ENCODE measurements around the gene MAML3.
A peak's percentile ranks its signal among the peaks of the same experiment; 100 is the strongest.

Gene MAML3

DNA sequence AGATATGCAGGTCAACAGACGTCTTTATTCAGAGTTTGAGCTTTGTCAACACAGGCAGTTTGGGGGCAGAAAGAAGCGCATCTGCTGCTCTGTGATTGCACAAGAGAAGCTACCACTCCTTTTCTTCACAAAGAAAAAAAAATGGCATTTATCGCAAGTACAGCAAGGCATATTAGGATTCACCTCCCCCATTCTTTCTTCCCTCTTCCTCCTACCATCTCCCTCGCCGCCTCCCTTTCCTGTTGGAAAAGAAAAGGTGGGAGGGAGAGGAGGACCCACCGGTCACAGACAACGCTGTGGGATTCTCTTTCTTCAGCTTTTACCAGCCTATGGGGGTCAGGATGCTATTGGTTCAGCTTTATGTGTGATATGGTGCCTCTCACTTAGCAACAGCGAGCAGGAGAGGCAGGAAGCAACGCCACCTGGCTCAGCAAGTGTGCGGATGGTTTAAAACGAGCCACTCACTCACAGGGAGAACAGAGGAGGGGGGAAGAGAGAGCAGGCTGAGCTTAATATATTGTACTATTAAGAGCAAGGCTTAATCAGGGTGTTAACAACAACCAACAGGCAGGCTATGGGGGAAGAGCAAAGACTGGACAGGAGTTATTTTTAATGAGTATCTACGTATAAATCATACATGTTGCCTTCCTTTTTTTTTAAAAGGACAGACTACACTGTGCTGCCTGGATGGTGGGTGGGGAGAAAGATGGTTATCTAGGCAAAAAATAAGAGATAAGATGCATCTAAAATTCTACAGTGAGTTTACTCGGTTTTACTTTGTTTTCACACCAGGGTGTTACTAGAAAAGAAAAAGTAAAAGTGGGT is 104.7 kb downstream of the MAML3 start:
- peak overlapping the region; percentile 57 for H2AFZ ChIP-seq
- TF ChIP-seq, protein P1, sequence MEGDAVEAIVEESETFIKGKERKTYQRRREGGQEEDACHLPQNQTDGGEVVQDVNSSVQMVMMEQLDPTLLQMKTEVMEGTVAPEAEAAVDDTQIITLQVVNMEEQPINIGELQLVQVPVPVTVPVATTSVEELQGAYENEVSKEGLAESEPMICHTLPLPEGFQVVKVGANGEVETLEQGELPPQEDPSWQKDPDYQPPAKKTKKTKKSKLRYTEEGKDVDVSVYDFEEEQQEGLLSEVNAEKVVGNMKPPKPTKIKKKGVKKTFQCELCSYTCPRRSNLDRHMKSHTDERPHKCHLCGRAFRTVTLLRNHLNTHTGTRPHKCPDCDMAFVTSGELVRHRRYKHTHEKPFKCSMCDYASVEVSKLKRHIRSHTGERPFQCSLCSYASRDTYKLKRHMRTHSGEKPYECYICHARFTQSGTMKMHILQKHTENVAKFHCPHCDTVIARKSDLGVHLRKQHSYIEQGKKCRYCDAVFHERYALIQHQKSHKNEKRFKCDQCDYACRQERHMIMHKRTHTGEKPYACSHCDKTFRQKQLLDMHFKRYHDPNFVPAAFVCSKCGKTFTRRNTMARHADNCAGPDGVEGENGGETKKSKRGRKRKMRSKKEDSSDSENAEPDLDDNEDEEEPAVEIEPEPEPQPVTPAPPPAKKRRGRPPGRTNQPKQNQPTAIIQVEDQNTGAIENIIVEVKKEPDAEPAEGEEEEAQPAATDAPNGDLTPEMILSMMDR (IDR thresholded peaks at IDR 0.05): no peak
- peaks cover 4% of the 10 kb centered on the region for H3K79me2 ChIP-seq
- no peaks in the 10 kb centered on the region for H3K9me3 ChIP-seq (ENCODE audit: control insufficient read depth, low read length)
- no peaks in the 10 kb centered on the region for H3K36me3 ChIP-seq (ENCODE audit: control insufficient read depth, insufficient read depth, low read length)
- no peaks in the 10 kb centered on the region for H3K27me3 ChIP-seq (ENCODE audit: control insufficient read depth, insufficient read depth, low read length)
- H3K27ac ChIP-seq: peak overlapping the region; percentile 72
- H3K9ac ChIP-seq: no peak overlapping the region
- H3K4me3 ChIP-seq (ENCODE audit: low read depth, low read length): peak overlapping the region; percentile 20
- H3K4me1 ChIP-seq: peaks cover 16% of the 10 kb centered on the region
- peak overlapping the region; percentile 49 for H3K4me2 ChIP-seq (ENCODE audit: low read length)

- no peaks in the 10 kb centered on the region for H3K36me3 ChIP-seq (ENCODE audit: control insufficient read depth, insufficient read depth, low read length)
- H3K27me3 ChIP-seq (ENCODE audit: control insufficient read depth, insufficient read depth, low read length): no peaks in the 10 kb centered on the region
- peak overlapping the region; percentile 72 for H3K27ac ChIP-seq
- H3K4me2 ChIP-seq (ENCODE audit: low read length): peak overlapping the region; percentile 8
- H3K9ac ChIP-seq: no peak overlapping the region
- TF ChIP-seq, protein P1 (IDR thresholded peaks at IDR 0.05): no peak
- peaks cover 16% of the 10 kb centered on the region for H3K4me1 ChIP-seq
- no peaks in the 10 kb centered on the region for H3K9me3 ChIP-seq (ENCODE audit: control insufficient read depth, low read length)
- no peak overlapping the region for H3K4me3 ChIP-seq (ENCODE audit: low read depth, low read length)
- peaks cover 4% of the 10 kb centered on the region for H3K79me2 ChIP-seq
- peak overlapping the region; percentile 57 for H2AFZ ChIP-seq
These were observed 105.5 kb downstream of the MAML3 start for GRCh38 chr4:140048419-140048995.

- TF ChIP-seq, protein P1 (IDR thresholded peaks at IDR 0.05): no peak
- Histone ChIP-seq H3K27me3 (ENCODE audit: control insufficient read depth, insufficient read depth, low read length) (no peaks in the 10 kb centered on the region), H2AFZ (peak overlapping the region; percentile 66), H3K36me3 (ENCODE audit: control insufficient read depth, insufficient read depth, low read length) (no peaks in the 10 kb centered on the region), H3K79me2 (peaks cover 4% of the 10 kb centered on the region), H3K4me1 (peaks cover 16% of the 10 kb centered on the region), H3K9ac (no peak overlapping the region), H3K27ac (no peak overlapping the region), H3K4me2 (ENCODE audit: low read length) (no peak overlapping the region), H3K4me3 (ENCODE audit: low read depth, low read length) (no peak overlapping the region), H3K9me3 (ENCODE audit: control insufficient read depth, low read length) (no peaks in the 10 kb centered on the region)
These were observed 106.2 kb downstream of the MAML3 start for GRCh38 chr4:140047786-140048185.

DNA sequence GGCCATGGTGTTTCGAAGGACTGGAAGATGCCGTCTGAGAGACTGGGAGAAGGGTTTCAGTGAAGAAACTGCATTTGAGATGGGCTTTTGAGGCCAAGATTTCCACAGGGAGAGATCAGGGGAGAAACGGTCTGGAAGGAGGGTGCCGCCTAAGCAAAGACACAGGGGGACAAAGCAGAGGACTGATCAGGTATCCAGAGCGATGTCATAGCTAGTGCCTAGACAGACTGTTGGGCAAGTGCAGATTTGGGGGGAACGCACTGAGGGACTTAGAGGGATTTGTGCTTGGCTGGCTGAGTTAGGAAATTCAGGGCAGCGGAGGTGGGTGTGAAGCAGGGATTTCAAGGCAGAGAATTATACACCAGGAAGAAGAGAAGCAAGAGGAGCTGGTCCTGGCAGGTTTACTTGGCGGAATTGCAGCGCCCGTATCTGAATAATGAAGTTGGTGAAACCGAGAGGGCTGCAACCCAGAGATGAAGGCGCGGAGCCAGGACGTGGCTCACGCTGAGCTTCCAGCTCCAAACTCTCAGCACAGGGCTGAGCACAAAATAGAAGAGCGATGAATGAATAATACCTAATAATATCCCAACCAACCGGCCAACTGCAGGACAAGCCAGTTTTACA is 106.9 kb downstream of the MAML3 start:
- Histone ChIP-seq H3K9ac (no peak overlapping the region), H3K4me1 (peaks cover 16% of the 10 kb centered on the region), H3K4me3 (ENCODE audit: low read depth, low read length) (no peak overlapping the region), H3K27me3 (ENCODE audit: control insufficient read depth, insufficient read depth, low read length) (no peaks in the 10 kb centered on the region), H3K9me3 (ENCODE audit: control insufficient read depth, low read length) (no peaks in the 10 kb centered on the region), H3K36me3 (ENCODE audit: control insufficient read depth, insufficient read depth, low read length) (no peaks in the 10 kb centered on the region), H3K27ac (peak overlapping the region; percentile 51), H2AFZ (peak overlapping the region; percentile 66), H3K4me2 (ENCODE audit: low read length) (peak overlapping the region; percentile 18), H3K79me2 (peaks cover 4% of the 10 kb centered on the region)
- TF ChIP-seq, protein P1 (IDR thresholded peaks at IDR 0.05): no peak
